OCI-M2 (cell line): ENCODE results near the gene FAM200B.
"Not testable (repeated sequence)": the region's sequence is repeated elsewhere in the genome, so short reads cannot be mapped to it uniquely, and the experiment has no call there.

ENCODE experiments used
- DNase-seq: peaks from one replicate; lab custom pipeline; 2025; ENCODE audit not compliant: unreplicated experiment; lab: John Stamatoyannopoulos, UW

The FAM200B gene

GRCh38 chr4:15695729-15696128 lies 14.1 kb downstream of the FAM200B start:
- DNase-seq: no peak

DNA sequence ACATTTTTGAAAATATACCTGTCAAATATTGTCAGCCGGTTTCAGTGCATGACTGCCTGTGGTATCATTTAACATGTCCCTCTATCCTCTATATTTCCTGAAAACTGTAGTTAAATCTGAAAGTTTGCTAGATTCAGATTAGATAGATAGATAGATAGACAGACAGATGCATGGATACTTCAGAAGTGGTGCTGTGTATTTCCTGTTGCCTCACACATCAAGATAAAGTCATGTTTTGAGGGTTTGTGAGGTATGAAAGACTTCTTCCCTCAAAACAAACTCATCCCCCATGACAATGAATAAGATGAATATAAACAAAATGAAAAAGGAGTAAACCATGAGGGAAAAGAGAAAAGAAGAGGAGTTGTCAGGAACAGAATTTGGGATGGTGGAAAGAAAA lies 15.2 kb downstream of the FAM200B start:
- no peak for DNase-seq

GRCh38 chr4:15702941-15703403 lies 21.3 kb downstream of the FAM200B start, which contains the start of gene BST1:
Gene BST1 (plus strand): TSS chr4:15703065. CDS start chr4:15703145, 80 bp downstream.
- no peak for DNase-seq

GRCh38 chr4:15703439-15703838 lies 21.8 kb downstream of the FAM200B start:
- no peak for DNase-seq

- no peak for DNase-seq
Observed at GRCh38 chr4:15704129-15704528, 22.5 kb downstream of the FAM200B start.

- no peak for DNase-seq
Observed at GRCh38 chr4:15706646-15707362, 25.2 kb downstream of the FAM200B start.

DNA sequence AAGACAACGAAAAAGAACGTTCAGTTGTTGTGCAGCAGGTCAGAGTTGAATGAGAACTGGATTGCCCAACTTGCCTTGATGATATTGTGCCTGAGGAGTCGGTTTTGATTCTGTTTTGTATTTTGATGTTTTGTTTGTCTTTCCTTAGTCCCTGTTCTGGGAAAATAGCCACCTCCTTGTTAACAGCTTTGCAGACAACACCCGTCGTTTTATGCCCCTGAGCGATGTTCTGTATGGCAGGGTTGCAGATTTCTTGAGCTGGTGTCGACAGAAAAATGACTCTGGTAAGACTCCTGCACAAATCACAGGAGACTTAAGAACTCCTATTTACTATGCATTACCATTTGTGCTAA lies 25.7 kb downstream of the FAM200B start:
- no peak for DNase-seq

- DNase-seq: no peak
Observed at GRCh38 chr4:15711762-15712161, 30.1 kb downstream of the FAM200B start.

DNA sequence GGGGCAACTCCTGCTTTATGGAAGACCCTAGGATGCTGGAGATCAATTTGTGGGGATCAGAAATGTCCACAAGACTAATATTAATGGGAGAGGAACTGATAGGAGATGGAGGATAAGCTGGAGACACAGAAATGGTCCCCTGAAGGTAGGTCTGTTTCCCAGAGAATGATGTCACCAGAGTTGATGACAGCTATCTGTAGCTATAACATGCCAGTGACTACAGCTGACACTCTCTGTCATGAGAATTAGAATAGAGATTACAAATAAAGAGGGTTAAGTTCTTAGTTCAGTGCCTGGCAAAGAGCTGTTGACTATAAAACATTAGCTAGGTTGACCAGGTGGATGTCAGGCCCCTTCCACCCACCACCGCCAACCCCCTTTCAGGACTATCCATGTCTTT lies 30.6 kb downstream of the FAM200B start:
- no peak for DNase-seq

GRCh38 chr4:15714141-15714540 lies 32.5 kb downstream of the FAM200B start:
- DNase-seq: no peak

GRCh38 chr4:15714646-15715435 lies 33.2 kb downstream of the FAM200B start:
- DNase-seq: no peak

DNA sequence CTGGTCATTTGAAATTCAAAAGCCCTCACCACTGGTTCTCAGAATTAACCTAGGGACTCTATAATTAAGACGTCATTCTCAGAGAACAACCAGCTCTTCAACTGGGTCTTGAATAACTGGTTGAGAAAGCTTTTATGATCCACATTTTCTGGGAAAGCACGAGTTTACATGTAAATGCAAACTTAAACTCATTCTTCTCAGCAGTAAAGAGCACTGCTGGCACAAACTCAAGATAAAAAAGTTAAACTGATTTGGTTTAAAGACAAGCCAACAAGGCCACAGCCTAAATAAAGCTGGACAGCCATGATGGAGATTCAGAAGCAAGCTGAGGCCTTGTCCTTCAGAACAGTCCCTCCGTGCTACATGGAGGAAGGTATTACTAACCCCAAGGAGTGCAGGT lies 34.5 kb downstream of the FAM200B start:
- no peak for DNase-seq

GRCh38 chr4:15717086-15717485 lies 35.5 kb downstream of the FAM200B start:
- no peak for DNase-seq

DNA sequence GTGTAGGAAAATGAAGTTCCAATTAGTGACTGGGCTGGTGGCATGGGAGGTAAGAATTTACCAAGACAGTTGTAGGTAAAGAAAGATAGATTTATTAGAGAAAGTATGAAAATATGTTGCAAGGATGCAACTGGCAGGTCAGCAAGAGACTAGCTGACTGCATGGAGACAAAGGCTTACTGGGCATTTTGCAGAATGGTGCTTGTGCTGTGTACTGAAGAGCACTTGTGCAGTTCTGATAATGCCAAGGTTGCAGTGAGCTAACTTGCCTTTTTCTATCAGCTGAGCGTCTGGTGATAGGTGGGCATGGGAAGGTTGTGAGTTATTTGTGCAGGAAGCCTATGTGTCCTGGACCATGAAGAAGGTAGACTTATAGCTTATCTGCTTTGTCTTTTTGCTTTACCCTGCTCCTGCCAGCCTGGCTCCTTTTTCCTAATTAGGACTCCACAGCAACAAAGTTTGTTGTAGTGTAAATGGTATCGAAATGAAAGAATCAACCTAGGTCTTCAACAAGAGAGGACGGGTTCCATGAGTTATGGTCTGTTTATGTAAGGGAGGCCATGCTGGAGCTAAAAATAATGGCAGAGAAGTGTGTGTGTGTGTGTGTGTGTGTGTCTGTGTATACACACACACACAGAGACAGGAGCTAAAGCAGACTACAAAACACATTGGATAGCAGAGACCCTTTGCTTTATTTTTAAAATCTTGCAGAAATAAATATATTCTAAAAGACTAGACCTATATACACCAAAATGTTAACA lies 36.2 kb downstream of the FAM200B start:
- DNase-seq: no peak

DNA sequence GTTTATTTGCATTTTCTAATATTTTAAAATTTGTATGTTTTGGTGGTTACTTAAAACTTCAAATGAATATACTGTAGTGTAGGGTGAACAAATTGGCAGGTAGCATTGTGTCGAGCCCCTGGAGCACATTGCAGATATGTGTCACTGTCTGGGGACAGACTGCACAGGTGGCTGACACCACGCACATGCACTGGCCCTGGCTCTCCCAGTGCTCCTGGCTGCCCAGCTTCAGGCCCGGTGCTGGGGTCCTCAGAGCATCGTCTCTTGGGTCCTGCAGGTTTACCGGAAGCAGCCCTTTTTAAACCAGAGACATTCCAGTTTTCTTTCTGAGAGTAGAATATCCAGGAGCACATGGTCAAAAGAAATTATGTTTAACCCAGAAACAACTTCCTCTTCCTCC lies 36.8 kb downstream of the FAM200B start:
- no peak for DNase-seq

- DNase-seq: no peak
Observed at GRCh38 chr4:15718959-15719358, 37.3 kb downstream of the FAM200B start.

DNA sequence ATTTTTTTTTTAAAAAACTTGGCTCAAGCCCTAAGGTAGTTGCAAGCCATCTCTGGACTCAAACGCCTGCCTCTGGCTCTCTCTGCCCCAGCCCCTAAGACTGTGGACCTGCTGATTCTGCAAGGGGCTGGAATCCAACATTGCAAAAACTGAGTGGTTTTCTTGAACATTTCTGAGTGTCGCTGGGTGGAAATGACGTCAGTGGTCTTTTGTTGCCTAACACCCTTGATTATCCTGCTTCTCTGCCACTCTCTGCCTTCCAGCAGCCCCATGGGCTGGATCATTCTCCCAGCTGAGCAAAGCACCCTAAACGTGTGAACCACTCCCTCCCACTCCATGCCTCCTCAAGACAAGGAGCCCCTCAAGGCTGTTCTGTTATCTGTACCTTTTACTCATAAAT lies 37.9 kb downstream of the FAM200B start:
- no peak for DNase-seq

GRCh38 chr4:15720851-15721250 lies 39.2 kb downstream of the FAM200B start:
- no peak for DNase-seq

DNA sequence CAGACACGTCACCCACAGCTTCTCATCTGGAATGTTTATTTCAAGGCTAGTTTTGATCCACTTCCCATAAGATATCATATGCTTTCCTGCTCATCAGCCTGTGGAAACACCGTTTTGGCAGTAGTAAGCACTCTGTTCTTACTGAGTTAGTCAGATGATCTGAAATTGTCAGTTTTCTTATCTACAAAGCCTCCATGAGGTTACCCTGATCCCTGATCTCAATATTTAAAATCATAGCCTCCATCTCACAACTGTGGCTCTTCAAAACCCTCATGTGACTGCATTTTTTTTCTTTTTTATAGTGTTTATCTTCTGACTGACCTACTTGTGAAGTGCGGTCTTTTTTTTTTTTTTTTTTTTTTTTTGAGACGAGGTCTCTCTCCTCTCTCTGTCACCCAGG lies 44.0 kb downstream of the FAM200B start:
- DNase-seq: no peak

DNA sequence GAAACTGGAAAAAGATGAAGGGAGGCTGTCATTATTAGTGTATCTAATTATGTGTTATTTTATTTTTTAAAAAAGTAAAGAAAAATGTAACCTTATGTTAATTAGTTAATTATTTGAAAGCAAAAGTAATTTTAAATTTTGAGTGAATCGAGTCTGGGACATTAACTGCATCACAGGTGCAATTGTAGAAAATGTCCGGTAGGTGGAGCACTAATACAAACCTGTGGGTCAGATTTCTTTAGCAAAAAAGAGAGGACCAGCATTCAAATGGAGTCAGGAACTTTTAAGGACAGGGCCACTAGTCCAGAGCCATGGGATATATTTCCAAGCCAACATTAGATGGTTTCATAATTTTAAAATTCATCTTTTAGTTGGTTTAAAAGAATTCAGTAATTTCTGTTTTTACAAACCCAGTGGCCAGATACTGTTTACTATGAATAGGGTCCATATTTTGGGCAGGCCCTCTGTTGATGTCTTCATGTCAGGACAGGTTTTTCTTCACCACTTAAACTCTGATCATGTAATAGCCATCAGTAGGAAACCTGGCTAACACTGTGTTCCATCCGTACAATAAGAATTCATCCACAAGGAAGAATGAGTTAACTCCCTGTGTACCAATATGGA lies 48.4 kb downstream of the FAM200B start:
- no peak for DNase-seq

- DNase-seq: not testable (repeated sequence)
Observed at GRCh38 chr4:15733061-15733460, 51.4 kb downstream of the FAM200B start.
